Head of caudate nucleus (tissue), 42 donors: ENCODE data around the gene SNORC.
A peak's percentile ranks its signal among the peaks of the same experiment; 100 is the strongest.
"Not testable (repeated sequence)": the region's sequence is repeated elsewhere in the genome, so short reads cannot be mapped to it uniquely, and the experiment has no call there.

Source experiments
- DNase-seq, 42 donors: peaks; one replicate each; pipeline versions ENCODE4 v3.0.0 to v3.0.0-alpha.2; 2020 to 2021; ENCODE audit warnings: mixed read lengths in 7 of 42
- intact Hi-C: fragments of 100-400 bp; cut with DNase I; formaldehyde crosslinking; loops from one replicate; pipeline ENCODE4 v1.15.0; 2022

The SNORC gene

DNA sequence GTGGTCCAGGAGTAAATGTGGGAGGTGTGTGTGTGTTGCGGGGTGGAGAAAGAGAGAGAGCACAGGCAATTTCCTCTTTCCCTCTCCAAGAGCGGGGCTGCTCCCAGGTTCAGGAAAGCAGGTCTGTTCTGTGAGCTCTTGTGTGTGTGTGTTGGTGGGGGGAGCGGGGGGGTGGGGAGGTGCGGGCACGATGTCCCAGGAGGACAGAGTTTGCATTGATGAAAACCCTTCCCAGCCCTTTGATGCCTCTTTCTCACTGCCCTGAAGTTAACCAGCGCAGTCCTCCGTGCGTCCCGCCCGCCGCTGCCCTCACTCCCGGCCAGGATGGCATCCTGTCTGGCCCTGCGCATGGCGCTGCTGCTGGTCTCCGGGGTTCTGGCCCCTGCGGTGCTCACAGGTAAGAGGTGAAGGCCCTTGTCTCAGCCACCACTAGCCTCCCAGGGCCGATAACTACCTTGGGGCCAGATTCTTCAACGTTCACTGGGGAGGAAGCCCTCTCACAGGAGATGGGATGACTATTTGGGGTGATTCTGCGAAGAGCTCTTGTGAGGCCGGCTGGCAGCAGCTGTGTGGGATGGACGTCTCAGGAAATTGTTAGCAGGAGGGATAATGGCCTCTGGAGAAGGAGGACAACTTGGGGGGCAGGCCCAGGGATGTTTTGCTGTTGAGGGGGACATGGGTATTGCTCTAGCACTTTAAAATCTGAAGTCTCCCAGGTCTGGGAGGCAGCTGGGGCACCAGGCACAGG lies at the start of gene SNORC:
Gene SNORC, plus strand, starts transcription at position 247 of the 748 bp plus-strand sequence. Its CDS starts 78 bp downstream, at position 325.
- DNase-seq = peak in 1 of 42 donors; percentile 42
- intact Hi-C loops = loop anchor here (10.0 kb wide), 1 partner anchor 155 kb away; no protein-coding TSS in a partner anchor

DNA sequence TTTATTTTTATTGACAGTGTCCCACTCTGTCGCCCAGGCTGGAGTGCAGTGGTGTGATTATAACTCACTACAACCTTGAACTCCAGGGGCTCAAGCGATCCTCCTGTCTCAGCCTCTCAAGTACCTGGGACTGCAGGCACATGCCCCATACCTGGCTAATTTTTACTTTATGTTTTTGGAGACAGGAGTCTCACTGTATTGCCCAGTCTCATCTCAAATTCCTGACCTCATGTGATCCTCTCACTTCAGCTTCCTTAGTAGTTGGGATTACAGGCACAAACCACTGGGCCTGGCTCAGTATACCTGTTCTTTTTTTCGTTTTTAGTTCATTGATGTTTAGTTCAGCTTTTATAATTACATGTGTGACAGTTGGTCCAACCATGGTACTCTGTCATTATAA lies 40.1 kb upstream of the SNORC start:
- DNase-seq = no peak
- intact Hi-C loops = no loop called here

- DNase-seq = no peak
- intact Hi-C loops = no loop called here
Measured at GRCh38 chr2:232831496-232831895, 38.6 kb upstream of the SNORC start.

DNA sequence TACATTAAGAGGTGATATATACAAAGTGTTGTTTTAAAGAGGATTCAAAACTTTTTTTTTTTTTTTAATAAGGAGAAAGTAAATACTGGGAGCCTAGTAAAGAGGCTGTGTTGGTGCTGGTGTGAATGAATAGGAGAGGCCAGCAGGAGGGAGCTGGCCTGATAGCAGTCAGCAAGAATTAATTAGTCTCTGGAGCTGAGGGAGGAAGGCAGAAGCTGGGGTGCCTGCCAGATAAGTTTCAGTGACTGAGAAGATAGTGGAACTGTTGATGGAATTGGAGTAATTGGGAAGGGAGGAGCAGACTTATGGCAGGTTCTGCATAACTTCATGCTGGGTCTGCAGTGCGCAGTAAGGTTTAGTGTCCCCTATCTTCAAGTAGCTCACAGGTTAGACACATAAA lies 36.2 kb upstream of the SNORC start:
- peak in 1 of 42 donors; percentile 23 for DNase-seq
- intact Hi-C loops = no loop called here

- DNase-seq = no peak
Measured at GRCh38 chr2:232835687-232836208, 34.3 kb upstream of the SNORC start.

DNA sequence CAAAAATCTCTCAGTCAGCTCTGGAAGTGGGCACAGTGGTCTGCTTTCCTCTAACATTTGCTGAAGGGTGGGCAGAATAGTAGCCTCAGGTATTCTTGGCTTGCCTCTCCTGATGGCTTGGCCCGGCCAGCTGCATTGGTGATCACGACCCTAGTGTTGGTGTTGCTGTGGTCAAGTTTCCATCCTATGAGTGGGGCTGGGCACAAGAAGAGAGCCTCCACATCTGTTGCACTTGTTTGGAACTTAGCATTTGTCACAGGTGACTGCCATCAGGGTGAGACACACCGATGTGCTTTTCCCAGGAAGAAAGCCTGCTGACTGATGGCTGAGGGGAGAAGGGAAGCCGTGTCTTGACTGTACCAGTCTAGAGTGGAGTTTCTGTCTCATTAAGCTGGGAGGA lies 33.1 kb upstream of the SNORC start:
- intact Hi-C loops = no loop called here
- no peak for DNase-seq

More at GRCh38 chr2:232835687-232836208, 34.3 kb upstream of the SNORC start:
- intact Hi-C loops = no loop called here

DNA sequence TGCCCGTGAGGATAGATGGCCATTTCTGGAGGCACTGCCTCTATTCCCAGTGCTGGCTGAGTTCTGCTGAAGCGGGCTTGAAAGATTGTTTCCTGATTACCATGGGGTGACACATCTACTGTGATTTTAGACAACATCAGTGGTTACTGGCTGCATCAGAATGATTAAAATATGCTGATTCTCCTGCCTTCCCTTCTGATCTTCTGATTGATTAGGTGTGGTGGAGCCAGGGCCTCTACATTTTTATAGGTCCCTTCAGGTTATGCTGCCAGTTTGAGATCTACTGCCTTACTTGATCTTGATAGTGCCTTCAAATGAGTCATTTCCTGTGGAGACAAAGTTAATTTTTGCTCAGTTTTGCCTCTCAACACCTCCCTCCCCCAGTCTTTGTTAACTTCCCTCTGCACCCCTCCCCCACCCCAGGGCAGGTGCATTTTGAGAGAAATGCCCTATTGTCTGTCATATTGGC lies 31.6 kb upstream of the SNORC start:
- intact Hi-C loops = no loop called here
- DNase-seq = no peak

DNA sequence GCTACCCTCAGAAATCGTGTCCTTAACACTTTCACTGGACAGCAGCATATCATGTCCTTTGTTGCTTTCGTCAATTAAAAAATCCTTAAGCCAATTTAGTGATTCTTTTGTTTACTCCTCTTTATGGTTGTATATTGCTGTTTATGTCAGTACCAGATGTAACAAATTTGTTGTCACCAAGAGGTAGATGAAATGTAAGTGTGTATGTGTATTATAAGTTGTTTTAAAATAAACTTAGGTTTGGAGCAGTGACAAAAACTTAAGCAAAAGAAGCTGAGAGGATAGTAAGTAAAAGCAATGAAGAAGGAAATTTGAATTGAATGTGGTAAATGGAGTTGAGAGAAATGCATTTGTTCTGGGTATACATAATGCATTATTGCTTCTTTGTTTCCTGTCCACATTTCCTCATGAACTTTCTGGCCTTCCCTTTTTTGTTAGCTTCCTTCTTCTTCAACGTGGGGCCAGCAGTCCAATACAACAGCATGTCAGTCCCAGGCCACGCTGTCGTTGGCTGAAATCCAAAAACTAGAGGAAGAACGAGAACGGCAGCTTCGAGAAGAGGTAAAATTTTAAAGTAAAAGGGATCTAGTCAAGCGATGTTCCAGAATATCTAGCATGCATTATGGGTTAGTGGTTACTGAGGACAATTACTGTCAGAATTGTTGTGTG lies 30.5 kb upstream of the SNORC start:
- peak in 33 of 42 donors; percentile 11 to 75 (median 40) for DNase-seq
- intact Hi-C loops = no loop called here

DNA sequence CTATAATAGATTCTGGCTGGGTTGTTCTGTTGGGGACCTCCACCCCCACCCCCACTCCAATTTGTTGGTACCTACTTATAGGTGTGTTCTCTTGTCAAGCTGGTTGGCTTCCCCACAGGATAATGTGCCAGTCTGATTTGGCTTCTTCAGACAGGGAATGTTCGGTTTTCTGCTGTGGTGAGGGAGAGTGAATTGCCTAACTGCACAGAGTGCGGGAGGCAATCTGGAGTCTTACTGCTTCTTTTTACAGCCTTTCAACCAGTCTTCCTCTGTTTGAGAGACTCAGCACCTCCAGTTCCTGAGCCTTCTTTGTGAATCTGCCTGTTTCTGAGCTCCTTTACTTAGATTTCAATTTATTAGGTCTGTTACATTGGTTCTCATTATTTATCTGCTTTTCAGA lies 27.4 kb upstream of the SNORC start:
- peak in 19 of 42 donors; percentile 13 to 66 (median 31) for DNase-seq
- intact Hi-C loops = no loop called here

DNA sequence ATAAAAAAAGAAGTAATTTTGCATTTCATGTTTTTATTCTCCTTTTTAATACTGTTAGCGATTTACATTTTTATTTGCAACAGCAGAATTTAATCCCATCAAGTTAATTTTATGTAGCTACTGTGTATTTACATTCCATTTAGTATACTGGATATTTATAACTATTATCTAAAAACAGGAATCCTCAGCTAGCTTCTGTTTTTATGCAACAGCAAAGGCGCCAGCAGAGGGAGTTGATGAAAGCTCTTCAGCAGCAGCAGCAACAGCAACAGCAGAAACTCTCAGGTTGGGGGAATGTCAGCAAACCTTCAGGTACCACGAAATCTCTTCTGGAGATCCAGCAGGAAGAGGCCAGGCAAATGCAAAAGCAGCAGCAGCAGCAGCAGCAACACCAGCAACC lies 26.2 kb upstream of the SNORC start:
- intact Hi-C loops = no loop called here
- DNase-seq = peak in 38 of 42 donors; percentile 12 to 79 (median 54)

DNA sequence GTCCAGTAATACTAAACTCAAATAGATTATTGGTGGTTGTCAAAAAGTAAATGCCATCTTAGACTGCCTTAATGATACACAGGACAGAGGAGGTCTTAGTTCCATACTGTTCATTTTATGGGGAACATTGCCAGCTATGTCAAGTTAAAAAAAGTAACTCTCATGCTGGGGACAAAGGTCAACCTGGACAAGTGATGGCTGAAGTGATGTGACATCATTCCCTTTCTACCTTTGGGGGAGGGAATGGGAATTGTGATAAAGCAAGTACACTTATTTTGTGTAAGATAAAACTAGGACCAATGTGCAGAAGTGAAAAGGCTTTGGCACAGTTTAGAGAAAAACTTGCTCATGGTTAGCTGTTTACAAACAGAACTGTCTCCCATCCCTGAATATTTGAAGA lies 24.0 kb upstream of the SNORC start:
- intact Hi-C loops = no loop called here
- DNase-seq = no peak

- intact Hi-C loops = loop anchor here (10.0 kb wide), 1 partner anchor 205 kb away; no protein-coding TSS in a partner anchor
- DNase-seq = no peak
Measured at GRCh38 chr2:232850039-232850438, 20.0 kb upstream of the SNORC start.

DNA sequence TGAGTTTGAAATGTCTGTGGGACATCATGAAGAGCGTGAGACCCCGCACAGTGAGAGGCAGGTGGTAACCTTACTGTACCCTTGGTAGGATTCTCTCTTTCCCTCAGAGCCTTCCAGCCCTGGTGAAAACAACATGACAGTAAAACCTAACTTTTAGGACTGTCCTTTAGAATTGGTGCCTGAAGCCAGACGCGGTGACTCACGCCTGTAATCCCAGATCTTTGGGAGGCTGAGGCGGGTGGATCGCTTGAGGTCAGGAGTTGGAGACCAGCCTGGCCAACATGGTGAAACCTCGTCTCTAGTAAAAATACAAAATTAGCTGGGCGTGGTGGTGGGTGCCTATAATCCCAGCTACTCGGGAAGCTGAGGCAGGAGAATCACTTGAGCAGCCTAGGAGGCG lies 18.0 kb upstream of the SNORC start:
- intact Hi-C loops = loop anchor here (2.0 to 10.0 kb wide), 2 partner anchors 203 to 399 kb away; partner anchors contain the start of gene ATG16L1
- DNase-seq = not testable (repeated sequence)

DNA sequence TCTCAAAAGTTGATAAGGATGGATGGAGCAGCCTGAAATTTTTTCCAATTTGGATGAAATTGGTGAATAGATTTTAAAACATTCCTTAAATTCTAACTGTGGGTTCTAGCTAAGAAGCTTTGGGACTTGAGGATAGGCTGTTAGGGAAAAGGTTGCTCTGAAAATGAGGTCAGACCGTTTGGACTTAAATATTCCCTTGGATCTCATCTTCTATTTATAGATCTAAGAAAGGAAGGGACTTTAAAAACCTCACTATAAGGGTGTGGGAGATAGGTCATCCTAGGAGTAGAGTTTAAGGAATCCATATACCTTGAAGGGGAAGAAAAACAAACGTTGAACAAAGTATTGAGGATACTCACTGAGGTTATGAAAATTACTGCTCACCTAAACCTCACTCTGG lies 17.4 kb upstream of the SNORC start:
- intact Hi-C loops = loop anchor here (2.0 to 10.0 kb wide), 2 partner anchors 202 to 398 kb away; partner anchors contain the start of gene ATG16L1
- DNase-seq = no peak

GRCh38 chr2:232854082-232854481 lies 16.0 kb upstream of the SNORC start:
- intact Hi-C loops = loop anchor here (10.0 kb wide), 1 partner anchor 201 kb away; no protein-coding TSS in a partner anchor
- peak in 18 of 42 donors; percentile 13 to 68 (median 29) for DNase-seq

DNA sequence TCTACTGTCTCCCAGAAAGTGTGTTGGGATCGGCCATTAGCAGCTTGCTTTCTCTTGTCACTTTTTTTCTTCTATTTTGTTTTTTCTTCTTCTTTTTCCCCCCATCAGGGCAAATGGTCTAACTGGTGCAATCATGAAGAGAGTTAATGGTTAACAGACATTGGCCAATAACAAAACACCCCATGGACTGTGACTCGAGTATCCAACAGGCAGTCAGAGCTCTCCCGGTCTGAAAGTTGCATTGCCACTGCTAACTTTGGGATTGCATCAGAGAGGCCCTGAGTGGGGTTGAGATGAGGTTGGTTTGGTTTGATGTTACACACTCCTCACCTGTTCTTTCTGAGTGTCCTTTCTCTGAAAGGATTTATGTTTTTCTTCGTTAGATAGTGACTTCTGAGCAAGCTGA lies 12.9 kb upstream of the SNORC start:
- intact Hi-C loops = loop anchor here (10.0 kb wide), 1 partner anchor 198 kb away; no protein-coding TSS in a partner anchor
- DNase-seq = peak in 1 of 42 donors; percentile 14

- DNase-seq = no peak
- intact Hi-C loops = loop anchor here (10.0 kb wide), 1 partner anchor 195 kb away; no protein-coding TSS in a partner anchor
Measured at GRCh38 chr2:232859385-232859916, 10.6 kb upstream of the SNORC start.

DNA sequence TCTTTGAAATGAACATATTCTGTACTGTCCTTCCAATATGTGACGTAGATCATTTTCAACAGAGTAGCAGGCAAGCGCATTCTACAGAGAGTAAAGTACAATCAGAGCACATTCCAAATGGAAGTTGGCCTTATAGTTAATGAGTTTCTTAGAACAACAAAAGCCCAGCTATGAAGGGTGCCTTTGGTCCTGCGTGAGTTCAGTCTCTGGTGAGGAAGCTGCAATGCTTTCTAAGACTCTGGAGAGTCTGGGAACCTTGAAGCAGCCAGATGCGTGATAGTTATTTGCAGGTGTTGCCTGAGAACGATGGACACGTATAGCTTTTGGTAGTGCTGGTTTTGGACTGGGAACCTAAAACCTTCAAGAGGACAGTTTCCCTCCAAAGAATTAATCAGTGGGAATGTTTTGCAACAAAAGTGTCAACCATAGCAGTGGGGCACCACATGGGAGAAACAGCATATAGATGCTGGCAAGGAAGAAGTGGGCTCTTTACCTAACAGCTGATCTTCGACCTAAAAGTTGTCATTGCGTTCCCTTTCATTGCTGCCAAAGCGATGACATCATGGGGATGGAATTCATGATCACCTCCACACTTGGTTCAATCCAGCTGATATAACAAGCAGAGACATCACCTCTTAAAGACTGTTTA lies 9.3 kb upstream of the SNORC start:
- DNase-seq = peak in 1 of 42 donors; percentile 33
- intact Hi-C loops = no loop called here

DNA sequence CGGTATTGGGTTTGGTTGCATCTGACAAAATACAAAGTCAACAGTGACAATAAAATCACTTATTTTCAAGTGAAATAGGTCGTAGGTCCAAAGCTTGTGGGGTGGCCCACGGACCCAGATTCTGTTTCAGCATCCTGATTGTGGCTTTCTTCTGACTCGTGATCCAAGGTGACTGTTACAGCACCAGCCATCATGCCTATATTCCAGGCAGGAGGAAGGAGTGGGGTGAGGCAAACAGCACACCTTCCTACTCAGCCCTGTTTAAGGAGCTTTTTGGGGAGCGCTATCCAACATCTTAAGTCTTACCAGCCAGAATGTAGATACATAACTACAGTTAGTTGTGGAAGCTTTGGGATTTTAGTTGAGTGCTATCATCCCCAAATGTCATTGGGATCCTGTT lies 8.7 kb upstream of the SNORC start:
- DNase-seq = peak in 1 of 42 donors; percentile 32
- intact Hi-C loops = no loop called here
